KG1 (cell line): ENCODE data around the gene SDK1.

Source experiments
- DNase-seq: peaks from one replicate; lab custom pipeline; 2025; lab: John Stamatoyannopoulos, UW

SDK1 gene

DNA sequence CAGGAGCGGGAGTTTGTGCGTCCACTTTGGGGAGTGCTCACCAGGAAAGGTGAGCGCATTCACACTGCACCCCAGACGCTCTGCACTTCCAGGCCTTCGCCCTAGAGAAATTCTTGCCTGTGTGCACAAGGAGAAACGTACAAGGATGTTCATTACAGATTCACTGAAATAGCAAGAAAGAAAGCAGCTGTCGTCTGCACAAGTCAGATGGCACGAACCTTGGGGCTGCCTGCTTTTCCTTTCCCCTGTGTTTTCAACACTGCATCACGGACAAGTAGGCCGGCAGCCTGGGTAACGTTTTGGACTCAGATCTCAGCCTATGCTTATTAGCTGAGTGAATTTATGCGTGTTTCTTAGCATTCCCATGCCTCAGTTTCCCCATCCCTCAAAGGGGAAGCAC is 834.2 kb downstream of the SDK1 start:
- no peak for DNase-seq

GRCh38 chr7:4136036-4136435 is 835.0 kb downstream of the SDK1 start:
- no peak for DNase-seq

DNA sequence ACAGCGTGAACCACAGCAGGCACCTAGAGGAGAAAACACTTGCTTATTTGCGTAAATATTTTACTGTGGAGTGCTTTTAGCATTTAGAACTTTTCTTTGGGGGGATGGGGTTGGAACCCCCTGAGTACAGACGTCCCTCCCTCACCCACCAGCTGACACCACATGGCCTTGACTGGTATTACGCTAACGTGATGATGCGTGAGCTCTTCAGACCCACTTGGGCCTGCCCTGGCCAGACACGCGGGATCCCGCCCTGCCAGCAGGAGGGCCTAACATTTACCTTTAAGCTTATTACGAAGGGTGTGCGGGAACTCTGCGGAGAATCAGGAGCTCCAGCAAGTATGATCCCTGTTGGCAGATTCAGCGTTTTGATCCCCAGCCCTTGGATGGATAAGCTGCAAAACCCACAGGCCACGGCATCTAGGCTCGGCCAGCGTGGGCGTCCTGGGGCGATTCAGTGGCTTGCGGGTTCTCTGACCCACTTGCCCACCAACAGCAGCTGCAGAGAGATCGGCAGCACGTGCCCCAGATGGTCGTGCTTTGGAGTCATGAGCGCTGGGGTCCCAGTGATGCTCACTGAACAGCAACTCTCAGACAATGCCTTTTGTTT is 835.6 kb downstream of the SDK1 start:
- no peak for DNase-seq

DNA sequence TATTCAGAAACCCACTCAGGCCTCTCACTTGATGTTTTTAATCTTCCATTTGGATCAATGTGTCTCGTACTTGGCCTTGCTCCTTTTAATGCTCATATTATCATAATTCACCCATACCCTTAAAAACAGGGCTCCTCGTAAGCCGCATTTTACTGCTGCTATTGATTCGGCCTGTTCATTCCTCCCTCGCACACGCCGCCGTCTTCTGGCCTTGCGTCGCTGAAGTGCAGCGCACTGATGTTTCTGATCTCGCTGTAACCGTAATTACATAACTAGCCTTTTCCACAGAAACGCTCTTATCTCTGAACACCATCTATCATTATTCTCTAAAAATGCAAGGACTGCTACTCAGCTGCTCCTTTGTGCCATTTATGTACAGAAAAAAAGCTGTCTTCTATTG is 836.5 kb downstream of the SDK1 start:
- DNase-seq: no peak

GRCh38 chr7:4138866-4139265 is 837.8 kb downstream of the SDK1 start:
- no peak for DNase-seq

DNA sequence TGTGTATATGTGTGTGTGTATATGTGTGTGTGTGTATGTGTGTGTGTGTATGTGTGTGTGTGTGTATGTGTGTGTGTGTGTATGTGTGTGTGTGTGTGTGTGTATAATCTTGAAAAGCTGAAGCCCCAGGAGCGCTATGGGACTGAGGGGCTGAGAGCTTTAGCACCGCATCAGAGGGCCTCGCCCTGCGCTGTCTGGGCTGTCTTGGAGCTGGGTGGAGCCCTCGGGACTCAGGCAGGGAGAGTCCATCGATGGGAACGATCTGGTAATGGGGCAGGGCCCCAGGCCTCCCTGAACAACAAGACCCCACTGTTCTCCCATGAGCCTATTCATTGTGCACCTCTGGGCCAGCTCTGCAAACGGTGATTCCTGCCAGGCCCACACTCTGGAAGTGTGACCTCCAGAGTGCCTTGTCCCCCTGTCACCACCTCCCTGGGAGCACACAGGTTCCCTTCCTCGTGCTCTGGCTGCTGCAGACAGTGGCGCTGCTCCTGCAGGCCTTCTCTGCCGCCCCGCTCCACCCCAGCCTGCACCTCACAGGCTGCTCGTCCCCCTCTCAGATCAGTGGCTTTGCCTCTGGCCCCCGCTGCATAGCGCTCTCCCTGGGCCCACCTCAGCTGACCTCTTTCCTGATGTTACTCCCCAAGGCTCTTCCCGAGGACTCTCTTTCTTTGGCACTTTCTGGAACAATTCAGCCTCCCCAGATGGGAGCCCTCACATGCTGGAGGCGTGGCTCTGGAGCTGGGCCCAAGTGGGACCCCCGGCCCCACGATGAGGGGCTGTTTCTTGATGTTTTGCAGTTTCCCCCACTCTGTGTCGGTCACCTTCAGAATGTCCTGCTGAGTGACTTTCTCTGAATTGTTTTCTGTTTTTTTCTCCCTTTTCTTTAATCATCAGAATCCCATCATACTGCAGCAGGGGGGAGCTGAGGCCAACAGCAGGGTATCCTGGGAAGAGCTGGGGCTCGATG is 838.9 kb downstream of the SDK1 start:
- DNase-seq: no peak

- DNase-seq: no peak
Observed at GRCh38 chr7:4140933-4141332, 839.9 kb downstream of the SDK1 start.

- no peak for DNase-seq
Observed at GRCh38 chr7:4143006-4143405, 842.0 kb downstream of the SDK1 start.

- no peak for DNase-seq
Observed at GRCh38 chr7:4143511-4144171, 842.6 kb downstream of the SDK1 start.

DNA sequence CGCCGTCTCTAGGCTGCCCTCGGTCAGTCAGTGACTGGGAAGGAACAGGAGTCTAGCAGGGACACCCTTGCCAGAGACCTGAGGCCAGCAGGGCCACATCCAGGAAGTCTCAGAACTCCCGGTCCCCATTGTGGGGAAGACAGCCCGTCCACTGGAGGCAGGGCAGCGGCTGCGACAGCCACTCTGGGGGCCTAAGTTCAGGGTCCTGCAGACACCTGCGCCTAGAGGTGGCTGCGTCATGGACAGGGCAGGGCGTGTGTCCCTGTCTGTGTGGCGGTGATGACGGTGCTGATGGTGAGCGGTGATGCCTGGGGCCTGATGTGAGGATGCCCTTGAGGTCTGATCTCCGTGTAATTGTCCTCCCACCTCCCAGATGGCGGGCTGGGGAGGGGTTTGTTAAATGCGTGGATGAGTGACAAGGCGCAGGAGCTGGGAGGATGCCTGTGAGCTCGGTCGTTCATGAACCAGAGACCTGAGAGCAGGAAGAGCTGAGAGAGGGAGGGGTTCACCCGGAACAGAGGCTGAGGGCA is 843.2 kb downstream of the SDK1 start:
- no peak for DNase-seq

- no peak for DNase-seq
Observed at GRCh38 chr7:4144811-4145510, 843.9 kb downstream of the SDK1 start.

DNA sequence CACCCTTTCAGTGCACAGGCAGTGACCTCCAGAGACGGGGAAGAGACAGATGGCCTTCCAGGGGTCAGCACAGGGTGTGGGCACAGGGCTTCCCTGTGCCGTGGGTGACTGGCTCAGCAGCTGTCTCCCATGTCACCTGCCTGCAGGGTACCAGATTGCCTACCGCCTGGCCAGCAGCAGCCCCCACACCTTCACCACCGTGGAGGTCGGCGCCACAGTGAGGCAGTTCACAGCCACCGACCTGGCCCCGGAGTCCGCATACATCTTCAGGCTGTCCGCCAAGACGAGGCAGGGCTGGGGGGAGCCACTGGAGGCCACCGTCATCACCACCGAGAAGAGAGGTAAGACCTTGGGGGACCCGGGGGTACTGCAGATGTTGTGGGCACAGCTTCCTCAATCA is 844.5 kb downstream of the SDK1 start:
- no peak for DNase-seq

GRCh38 chr7:4147926-4148620 is 847.0 kb downstream of the SDK1 start:
- DNase-seq: no peak

GRCh38 chr7:4149236-4149635 is 848.2 kb downstream of the SDK1 start:
- no peak for DNase-seq

DNA sequence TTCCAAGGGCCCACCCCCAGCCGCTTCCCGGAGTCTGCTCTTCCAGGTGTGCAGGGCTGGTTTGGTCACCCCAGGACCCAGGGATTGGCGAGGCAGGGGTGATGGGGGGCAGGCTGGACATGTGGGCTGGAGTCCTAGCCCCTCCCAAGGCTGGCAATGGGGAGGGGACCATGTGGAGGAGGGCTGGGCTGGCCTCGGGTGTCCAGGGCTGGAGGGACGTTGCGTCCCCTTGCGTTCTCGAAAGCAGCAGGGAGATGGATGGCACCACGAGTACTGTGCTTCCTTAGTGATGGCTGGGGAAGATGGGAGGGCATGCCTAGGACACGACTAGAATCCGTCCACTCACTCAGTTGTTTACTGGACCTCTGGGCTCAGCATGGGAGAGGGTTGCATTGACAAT is 848.6 kb downstream of the SDK1 start:
- DNase-seq: no peak

- DNase-seq: no peak
Observed at GRCh38 chr7:4150731-4151130, 849.7 kb downstream of the SDK1 start.

DNA sequence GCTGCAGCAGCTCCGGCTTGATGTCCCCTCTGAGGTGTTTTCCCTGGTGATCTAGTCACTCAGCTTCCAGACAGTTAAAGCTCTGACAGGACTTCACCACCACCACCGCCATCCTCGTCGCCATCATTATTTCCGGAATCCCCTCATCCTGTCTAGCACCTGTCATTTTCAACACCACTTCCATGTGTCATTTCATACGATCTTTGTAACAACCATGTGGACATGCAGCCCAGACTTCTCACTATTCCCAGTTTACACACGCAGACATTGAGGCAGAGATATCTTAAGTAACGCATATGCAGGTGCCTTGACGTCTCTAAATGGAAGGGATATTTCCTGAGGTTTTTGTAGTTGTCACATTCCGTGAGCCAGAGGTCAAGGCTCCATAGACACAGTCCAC is 850.5 kb downstream of the SDK1 start:
- no peak for DNase-seq

GRCh38 chr7:4151926-4152549 is 851.0 kb downstream of the SDK1 start:
- no peak for DNase-seq

DNA sequence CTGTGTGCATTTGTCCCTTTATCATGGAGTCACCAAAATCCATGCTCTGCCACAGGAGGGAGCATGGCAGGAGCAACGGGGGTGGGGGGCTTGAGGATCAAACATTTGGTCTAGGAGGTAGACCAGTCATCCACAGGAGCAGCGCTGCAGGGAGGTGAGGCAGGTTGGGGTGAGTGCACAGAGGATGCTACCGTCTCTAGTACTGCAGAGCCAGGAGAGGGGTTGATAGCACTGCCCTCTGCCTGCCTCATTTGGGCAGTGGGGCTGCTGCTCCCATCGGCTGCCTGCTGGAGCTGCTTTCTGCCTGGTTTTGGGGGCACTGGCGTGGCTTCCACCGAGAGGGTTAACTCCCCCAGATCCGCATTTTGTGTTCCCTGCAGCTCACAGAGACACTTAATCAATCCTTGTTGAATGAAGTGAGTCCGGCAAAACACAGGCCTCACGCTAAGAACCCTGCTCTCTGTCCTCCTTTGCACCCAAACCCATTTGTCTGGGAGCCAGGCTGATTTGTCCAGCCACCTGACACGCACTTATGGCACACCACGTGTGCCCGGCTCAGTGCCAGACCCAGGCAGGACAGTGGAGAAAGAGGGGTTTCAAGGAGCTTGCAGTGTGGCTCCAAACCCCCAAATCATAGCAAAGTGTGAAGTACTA is 854.0 kb downstream of the SDK1 start:
- no peak for DNase-seq

DNA sequence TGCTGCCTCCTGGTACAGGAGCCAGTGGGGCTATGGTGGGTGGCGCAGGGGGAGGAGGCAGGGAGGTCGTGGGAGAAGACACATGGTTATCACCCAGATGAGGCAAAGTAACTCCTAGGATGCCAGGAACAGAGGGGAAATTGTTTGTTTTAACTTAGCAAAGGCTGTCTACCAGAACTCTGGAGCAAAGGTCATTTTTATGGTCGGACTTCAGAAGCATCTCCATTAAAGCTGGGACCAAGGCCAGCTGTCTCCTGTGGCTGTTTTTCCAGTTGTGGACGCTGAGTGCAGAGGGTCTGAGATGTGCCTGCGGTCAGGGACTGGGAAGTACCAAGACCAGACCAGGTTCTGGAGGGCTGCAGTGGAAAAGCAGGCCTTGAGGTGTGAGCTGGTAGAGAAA is 855.1 kb downstream of the SDK1 start:
- no peak for DNase-seq

- no peak for DNase-seq
Observed at GRCh38 chr7:4157651-4158050, 856.6 kb downstream of the SDK1 start.
